Astrocyte (in vitro differentiated cells and primary cell): ENCODE measurements around the gene SHOX. TPM values are rescaled to one million over a fixed set of nuclear protein-coding genes. Genes with fewer than 3 reads are reported as not detected.

Experiments used
- DNase-seq: peaks from one replicate; pipeline ENCODE4 v3.0.0-alpha.2; 2010; ENCODE audit warnings: low read depth
- FAIRE-seq: peaks from 2 replicates; lab custom pipeline; 2011; peaks lifted over from hg19 to GRCh38; lab: Jason Lieb, UNC
- H2AFZ ChIP-seq: 2 replicates; pipeline ENCODE4 v1.6.0; 2012; ENCODE audit warnings: low read depth, low read length, inconsistent platforms
- H3K27ac ChIP-seq: 2 replicates; pipeline ENCODE4 v1.5.1; 2011; ENCODE audit warnings: low read depth, low read length, inconsistent platforms
- H3K27me3 ChIP-seq: 2 replicates; pipeline ENCODE4 v1.6.0; 2011; ENCODE audit warnings: low read length, inconsistent platforms; ENCODE audit not compliant: insufficient read depth
- H3K36me3 ChIP-seq: 2 replicates; pipeline ENCODE4 v1.5.1; 2011; ENCODE audit warnings: low read length, inconsistent platforms; ENCODE audit not compliant: insufficient read depth
- H3K4me1 ChIP-seq: 2 replicates; pipeline ENCODE4 v1.5.1; 2011; ENCODE audit warnings: low read length, inconsistent platforms; ENCODE audit not compliant: insufficient read depth
- H3K4me2 ChIP-seq: 2 replicates; pipeline ENCODE4 v1.6.0; 2012; ENCODE audit warnings: low read length, inconsistent platforms
- H3K4me3 ChIP-seq: 2 replicates; pipeline ENCODE4 v1.5.1; 2011; ENCODE audit warnings: low read depth, mild to moderate bottlenecking, low read length, inconsistent platforms; ENCODE audit not compliant: insufficient read depth
- H3K79me2 ChIP-seq: 2 replicates; pipeline ENCODE4 v1.6.0; 2012; ENCODE audit warnings: mild to moderate bottlenecking, low read length, inconsistent platforms; ENCODE audit not compliant: insufficient read depth
- H3K9ac ChIP-seq: 2 replicates; pipeline ENCODE4 v1.6.0; 2012; ENCODE audit warnings: mild to moderate bottlenecking, low read length, inconsistent platforms
- H3K9me3 ChIP-seq: 2 replicates; pipeline ENCODE4 v1.5.1; 2012; ENCODE audit warnings: low read depth, mild to moderate bottlenecking, low read length, inconsistent platforms; ENCODE audit not compliant: insufficient read depth
- H4K20me1 ChIP-seq: 2 replicates; pipeline ENCODE4 v1.6.0; 2012; ENCODE audit warnings: low read length, inconsistent platforms; ENCODE audit not compliant: insufficient read depth
- H3K27ac Mint-ChIP-seq: one replicate; pipeline ENCODE4 v1.8.0; 2021; ENCODE audit warnings: mild to moderate bottlenecking, mixed read lengths; ENCODE audit not compliant: unreplicated experiment
- H3K27me3 Mint-ChIP-seq: one replicate; pipeline ENCODE4 v1.8.0; 2021; ENCODE audit warnings: low read depth, mixed read lengths; ENCODE audit not compliant: unreplicated experiment
- H3K36me3 Mint-ChIP-seq: one replicate; pipeline ENCODE4 v1.8.0; 2021; ENCODE audit warnings: low read depth, mixed read lengths; ENCODE audit not compliant: unreplicated experiment
- H3K4me1 Mint-ChIP-seq: one replicate; pipeline ENCODE4 v1.8.0; 2021; ENCODE audit warnings: low read depth, mixed read lengths; ENCODE audit not compliant: unreplicated experiment
- H3K4me3 Mint-ChIP-seq: one replicate; pipeline ENCODE4 v1.8.0; 2021; ENCODE audit warnings: mild to moderate bottlenecking, moderate library complexity, mixed read lengths; ENCODE audit not compliant: unreplicated experiment
- H3K9me3 Mint-ChIP-seq: one replicate; pipeline ENCODE4 v1.8.0; 2021; ENCODE audit warnings: mild to moderate bottlenecking, mixed read lengths; ENCODE audit not compliant: unreplicated experiment
- CTCF ChIP-seq: IDR thresholded peaks from 2 replicates; pipeline ENCODE4 v1.5.1; 2011; ENCODE audit warnings: low read depth, mild to moderate bottlenecking, inconsistent platforms, low read length, moderate library complexity; ENCODE audit not compliant: insufficient read depth
- EZH2 ChIP-seq: IDR thresholded peaks from 2 replicates; pipeline ENCODE4 v1.6.1; 2012; ENCODE audit warnings: mild to moderate bottlenecking, low read length, inconsistent platforms; ENCODE audit not compliant: insufficient read depth
- total RNA-seq: library from RNA; stranded (reverse); gene quantifications from 2 replicates; pipeline ENCODE4 v1.2.1, GENCODE V29; 2021

The SHOX gene
- total RNA-seq, 1 donor from 2014 or later: not detected

GRCh38 chrX:694800-695199 is 64.2 kb downstream of the SHOX start:
- Histone ChIP-seq H3K79me2 (no peaks in the 10 kb centered on the region), H3K9ac (no peak overlapping the region), H4K20me1 (no peaks in the 10 kb centered on the region), H3K27me3 (no peaks in the 10 kb centered on the region), H3K36me3 (no peaks in the 10 kb centered on the region), H3K4me1 (no peaks in the 10 kb centered on the region), H2AFZ (no peak overlapping the region), H3K4me3 (no peak overlapping the region), H3K9me3 (peaks cover 4% of the 10 kb centered on the region), H3K27ac (no peak overlapping the region), H3K4me2 (no peak overlapping the region)
- Mint-ChIP-seq H3K4me1 (no peaks in the 10 kb centered on the region), H3K27ac (no peak overlapping the region), H3K9me3 (peaks cover 18% of the 10 kb centered on the region), H3K4me3 (no peak overlapping the region), H3K27me3 (no peaks in the 10 kb centered on the region), H3K36me3 (no peaks in the 10 kb centered on the region)
- TF ChIP-seq EZH2 (no peak), CTCF (no peak)
- FAIRE-seq (no peak), DNase-seq (no peak)

- no peaks in the 10 kb centered on the region for H4K20me1 ChIP-seq
- no peak overlapping the region for H3K4me2 ChIP-seq
- H3K79me2 ChIP-seq: no peaks in the 10 kb centered on the region
- H3K36me3 ChIP-seq: no peaks in the 10 kb centered on the region
- no peak overlapping the region for H3K27ac ChIP-seq
- no peak for DNase-seq
- Mint-ChIP-seq H3K9me3 (peaks cover 18% of the 10 kb centered on the region), H3K36me3 (no peaks in the 10 kb centered on the region), H3K27me3 (no peaks in the 10 kb centered on the region), H3K4me1 (no peaks in the 10 kb centered on the region), H3K4me3 (no peak overlapping the region), H3K27ac (no peak overlapping the region)
- no peak overlapping the region for H3K4me3 ChIP-seq
- no peak overlapping the region for H2AFZ ChIP-seq
- no peak for FAIRE-seq
- TF ChIP-seq CTCF: no peak
- no peak for TF ChIP-seq EZH2
- no peak overlapping the region for H3K9ac ChIP-seq
- H3K27me3 ChIP-seq: no peaks in the 10 kb centered on the region
- peaks cover 4% of the 10 kb centered on the region for H3K9me3 ChIP-seq
- no peaks in the 10 kb centered on the region for H3K4me1 ChIP-seq
These were observed 67.6 kb downstream of the SHOX start for GRCh38 chrX:698206-698605.

GRCh38 chrX:700936-701335 is 70.3 kb downstream of the SHOX start:
- H3K36me3 Mint-ChIP-seq: no peaks in the 10 kb centered on the region
- H3K9me3 ChIP-seq: peaks cover 13% of the 10 kb centered on the region

More at GRCh38 chrX:700936-701335, 70.3 kb downstream of the SHOX start:
- Mint-ChIP-seq H3K4me1 (no peaks in the 10 kb centered on the region), H3K27ac (no peak overlapping the region), H3K4me3 (no peak overlapping the region), H3K27me3 (no peaks in the 10 kb centered on the region), H3K9me3 (peaks cover 17% of the 10 kb centered on the region)
- H3K27ac ChIP-seq: no peak overlapping the region
- no peaks in the 10 kb centered on the region for H3K79me2 ChIP-seq
- no peak overlapping the region for H3K4me2 ChIP-seq
- H3K27me3 ChIP-seq: no peaks in the 10 kb centered on the region
- H2AFZ ChIP-seq: no peak overlapping the region
- no peak overlapping the region for H3K9ac ChIP-seq
- H3K4me3 ChIP-seq: no peak overlapping the region
- DNase-seq (no peak), FAIRE-seq (no peak)
- no peaks in the 10 kb centered on the region for H3K4me1 ChIP-seq
- no peak for TF ChIP-seq CTCF
- no peak for TF ChIP-seq EZH2
- no peaks in the 10 kb centered on the region for H4K20me1 ChIP-seq
- H3K36me3 ChIP-seq: no peaks in the 10 kb centered on the region
